Measurements from ENCODE around the gene SLC48A1.

The SLC48A1 gene

DNA sequence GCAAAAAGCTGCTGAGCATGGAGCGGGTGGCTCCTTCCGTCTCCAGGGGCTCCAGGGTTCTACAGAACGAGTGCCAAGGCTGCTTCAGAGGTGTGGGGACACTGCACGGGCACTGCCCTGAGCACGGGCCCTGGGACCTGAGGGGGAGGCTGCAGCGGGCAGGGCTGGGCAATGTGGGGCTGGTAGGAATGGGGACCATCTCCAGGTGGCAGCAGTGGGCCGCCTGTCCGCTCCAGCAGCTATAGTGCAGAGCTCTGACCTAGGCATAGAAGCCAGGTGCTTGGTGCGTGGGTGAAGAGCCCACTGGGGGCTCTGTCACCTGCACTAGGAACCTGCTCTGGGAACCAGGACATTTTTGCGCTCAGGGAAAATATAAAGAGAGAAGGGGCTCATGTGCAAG is 24.4 kb downstream of the SLC48A1 start:
- DNase-seq (ENCODE audit: low spot score) = peak; percentile 84
- TF ChIP-seq, protein P1, sequence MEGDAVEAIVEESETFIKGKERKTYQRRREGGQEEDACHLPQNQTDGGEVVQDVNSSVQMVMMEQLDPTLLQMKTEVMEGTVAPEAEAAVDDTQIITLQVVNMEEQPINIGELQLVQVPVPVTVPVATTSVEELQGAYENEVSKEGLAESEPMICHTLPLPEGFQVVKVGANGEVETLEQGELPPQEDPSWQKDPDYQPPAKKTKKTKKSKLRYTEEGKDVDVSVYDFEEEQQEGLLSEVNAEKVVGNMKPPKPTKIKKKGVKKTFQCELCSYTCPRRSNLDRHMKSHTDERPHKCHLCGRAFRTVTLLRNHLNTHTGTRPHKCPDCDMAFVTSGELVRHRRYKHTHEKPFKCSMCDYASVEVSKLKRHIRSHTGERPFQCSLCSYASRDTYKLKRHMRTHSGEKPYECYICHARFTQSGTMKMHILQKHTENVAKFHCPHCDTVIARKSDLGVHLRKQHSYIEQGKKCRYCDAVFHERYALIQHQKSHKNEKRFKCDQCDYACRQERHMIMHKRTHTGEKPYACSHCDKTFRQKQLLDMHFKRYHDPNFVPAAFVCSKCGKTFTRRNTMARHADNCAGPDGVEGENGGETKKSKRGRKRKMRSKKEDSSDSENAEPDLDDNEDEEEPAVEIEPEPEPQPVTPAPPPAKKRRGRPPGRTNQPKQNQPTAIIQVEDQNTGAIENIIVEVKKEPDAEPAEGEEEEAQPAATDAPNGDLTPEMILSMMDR (IDR thresholded peaks at IDR 0.05; ENCODE audit: extremely low read depth, missing control alignments) = peak; percentile 23

DNA sequence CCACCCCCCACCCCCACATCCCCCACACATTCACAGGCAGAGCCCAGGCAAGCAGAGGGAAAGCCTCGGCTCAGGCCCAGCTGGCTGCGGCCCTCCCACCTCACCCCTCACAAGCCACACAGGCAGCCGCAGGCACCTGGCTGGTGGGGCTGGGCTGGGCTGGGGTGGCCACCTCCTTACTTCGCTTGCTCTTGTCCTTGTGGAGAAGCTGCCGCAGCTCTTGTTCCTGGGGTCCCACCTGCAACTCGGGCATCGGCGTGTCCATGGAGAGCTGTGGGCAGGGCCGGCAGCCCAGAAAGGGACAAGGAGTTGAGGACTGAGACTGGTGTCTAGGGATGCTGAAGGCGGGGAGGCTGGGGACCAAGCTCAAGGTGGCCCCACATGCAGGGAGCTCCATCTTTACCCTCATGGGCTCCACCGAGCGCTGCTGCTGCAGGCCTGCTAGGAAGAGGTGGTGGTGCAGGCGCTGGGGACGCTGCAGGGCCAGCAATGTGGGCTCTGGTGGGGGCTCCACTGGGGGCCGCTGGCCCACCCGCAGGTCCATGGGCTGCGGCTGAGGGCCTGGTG is 25.4 kb downstream of the SLC48A1 start:
- TF ChIP-seq, protein P1 (IDR thresholded peaks at IDR 0.05; ENCODE audit: extremely low read depth, missing control alignments) = no peak

DNA sequence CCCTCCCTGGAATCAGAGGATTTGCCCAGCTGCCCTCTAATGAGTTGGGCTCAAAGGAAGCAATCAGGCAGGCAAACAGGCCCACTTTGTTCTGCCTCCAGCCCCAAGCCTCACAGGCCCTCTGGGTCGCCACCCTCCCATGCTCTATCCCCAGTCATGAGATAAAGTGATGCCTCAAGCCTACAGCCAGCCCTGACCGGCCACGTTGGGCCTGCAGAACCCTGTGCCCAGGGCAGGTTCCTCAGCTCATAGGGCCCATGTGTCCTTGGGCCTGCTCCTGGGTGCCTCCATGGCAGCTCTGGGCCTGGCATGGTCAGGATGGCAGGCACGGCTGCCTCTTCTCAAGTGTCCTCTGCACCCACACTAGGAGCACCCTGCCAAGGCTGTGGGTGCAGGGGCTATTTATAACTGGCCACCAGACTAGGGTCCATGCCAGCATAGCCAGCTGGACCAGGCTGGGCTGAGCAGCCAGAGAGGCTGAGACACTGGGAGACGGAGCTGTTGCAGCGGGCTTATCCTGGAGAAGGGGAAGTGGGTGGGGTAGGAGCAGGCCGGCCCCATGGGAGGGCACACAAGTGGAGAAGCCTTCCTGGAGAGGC is 26.4 kb downstream of the SLC48A1 start:
- no peak for DNase-seq (ENCODE audit: low spot score)
- TF ChIP-seq, protein P1 (IDR thresholded peaks at IDR 0.05; ENCODE audit: extremely low read depth, missing control alignments) = no peak

More for the DNA sequence above, 25.4 kb downstream of the SLC48A1 start:
- DNase-seq (ENCODE audit: low spot score) = no peak

DNA sequence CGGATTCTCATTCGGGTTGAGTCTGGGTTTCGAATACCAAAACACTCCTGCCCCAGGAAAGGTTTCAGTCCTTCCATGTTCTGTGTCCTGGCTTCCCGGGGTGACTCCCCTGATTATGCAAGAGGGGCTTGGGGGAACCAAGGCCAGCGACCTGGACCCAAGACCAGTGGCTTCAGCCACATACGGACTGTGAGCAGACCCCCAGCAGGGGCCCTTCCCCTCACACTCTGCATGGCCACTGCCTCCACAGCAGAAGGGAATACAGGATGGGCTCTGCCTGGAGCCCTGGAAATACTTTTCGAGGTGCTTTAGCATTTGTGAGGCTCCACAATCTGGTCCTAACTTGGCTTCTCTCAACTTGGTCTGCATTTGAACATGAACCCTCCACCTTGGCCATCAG is 27.5 kb downstream of the SLC48A1 start:
- TF ChIP-seq, protein P1 (IDR thresholded peaks at IDR 0.05; ENCODE audit: extremely low read depth, missing control alignments) = no peak
- DNase-seq (ENCODE audit: low spot score) = no peak

DNA sequence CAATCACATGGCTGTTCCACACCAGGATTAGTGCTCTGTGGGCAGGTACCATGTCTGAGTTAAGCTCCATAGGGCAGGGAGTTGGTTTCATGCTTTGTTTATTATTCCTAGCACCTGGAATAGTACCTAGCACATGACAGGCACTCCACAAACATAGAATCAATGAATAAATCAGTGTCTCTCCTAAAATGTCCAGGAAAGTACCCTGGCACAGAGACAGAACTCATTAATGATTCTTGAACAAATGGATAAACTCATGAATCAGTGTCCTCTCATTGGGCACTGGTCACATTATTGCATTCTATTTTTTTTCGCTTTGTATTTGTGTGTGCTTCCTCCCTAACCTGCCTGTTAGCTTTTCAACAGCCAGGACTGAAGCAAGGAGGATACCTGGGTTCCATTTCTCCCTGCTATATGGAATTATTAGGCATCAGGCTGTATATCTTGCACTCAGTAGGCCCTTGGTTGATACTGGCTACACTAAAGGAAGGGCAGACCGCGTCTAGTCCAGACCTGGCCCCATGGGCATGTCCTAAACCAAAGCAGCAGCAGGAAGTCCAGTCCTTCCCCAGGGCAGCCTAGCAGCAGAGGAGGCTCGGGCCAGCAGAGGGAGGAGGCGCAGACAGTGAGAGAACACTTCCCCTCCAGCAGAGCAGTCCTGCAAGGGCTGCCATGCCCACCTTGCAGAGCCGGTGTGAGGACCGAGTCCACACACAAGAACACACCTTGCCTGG is 28.3 kb downstream of the SLC48A1 start:
- TF ChIP-seq, protein P1 (IDR thresholded peaks at IDR 0.05; ENCODE audit: extremely low read depth, missing control alignments) = no peak
- no peak for DNase-seq (ENCODE audit: low spot score)

DNA sequence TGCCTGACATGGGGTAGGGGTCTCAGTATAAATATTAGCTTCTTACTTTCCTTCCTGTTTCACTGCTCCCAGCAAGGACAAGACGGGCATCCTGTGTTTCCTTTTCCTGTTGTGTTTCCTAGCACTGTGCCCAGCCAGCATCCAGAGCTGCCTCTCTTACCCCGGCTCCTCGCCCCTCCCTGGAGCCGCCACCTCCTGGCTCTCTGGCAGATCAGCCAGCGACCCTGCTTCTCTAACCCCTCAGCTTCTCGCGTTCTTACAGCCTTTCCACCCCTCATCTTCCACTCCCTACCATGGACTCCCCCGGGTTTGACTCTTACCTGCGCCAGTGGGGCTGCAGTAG is 28.8 kb downstream of the SLC48A1 start:
- TF ChIP-seq, protein P1 (IDR thresholded peaks at IDR 0.05; ENCODE audit: extremely low read depth, missing control alignments) = no peak
- DNase-seq (ENCODE audit: low spot score) = no peak

DNA sequence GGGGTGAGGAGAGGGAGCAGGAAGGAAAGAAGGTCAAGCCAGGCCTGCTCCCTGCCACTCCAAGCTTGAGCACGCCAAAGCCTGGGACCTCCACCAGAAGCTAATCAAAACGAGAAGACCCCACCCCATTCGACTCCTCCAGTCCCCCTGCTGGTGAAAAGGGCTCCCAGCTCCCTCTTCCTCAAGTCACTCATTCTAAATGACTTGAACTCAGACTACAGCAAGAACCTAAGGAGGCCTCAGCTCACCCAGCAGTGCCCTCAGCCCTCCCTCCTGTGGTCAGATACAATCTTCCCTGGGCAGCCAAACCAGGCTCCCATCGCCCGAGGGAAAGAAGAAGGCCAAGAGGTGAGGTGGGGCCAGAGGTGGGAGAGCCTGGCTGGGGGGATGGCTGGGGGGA is 29.3 kb downstream of the SLC48A1 start:
- TF ChIP-seq, protein P1 (IDR thresholded peaks at IDR 0.05; ENCODE audit: extremely low read depth, missing control alignments) = no peak
- DNase-seq (ENCODE audit: low spot score) = no peak
